ENCODE data around the gene HECA. TPM values are rescaled to one million over a fixed set of nuclear protein-coding genes. Genes with fewer than 3 reads are reported as not detected.

HECA gene, protein sequence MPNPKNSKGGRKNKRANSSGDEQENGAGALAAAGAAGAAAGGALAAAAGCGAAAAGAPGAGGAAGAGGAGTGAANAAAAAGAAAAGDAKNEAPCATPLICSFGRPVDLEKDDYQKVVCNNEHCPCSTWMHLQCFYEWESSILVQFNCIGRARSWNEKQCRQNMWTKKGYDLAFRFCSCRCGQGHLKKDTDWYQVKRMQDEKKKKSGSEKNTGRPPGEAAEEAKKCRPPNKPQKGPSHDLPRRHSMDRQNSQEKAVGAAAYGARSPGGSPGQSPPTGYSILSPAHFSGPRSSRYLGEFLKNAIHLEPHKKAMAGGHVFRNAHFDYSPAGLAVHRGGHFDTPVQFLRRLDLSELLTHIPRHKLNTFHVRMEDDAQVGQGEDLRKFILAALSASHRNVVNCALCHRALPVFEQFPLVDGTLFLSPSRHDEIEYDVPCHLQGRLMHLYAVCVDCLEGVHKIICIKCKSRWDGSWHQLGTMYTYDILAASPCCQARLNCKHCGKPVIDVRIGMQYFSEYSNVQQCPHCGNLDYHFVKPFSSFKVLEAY
- total RNA-seq: 10 to 100 TPM; 35.1 to 54.3 (median 49.3) TPM

- peak within 1 kb of the TSS; percentile 88 to 97 (median 89) for H3K4me3 ChIP-seq
- no peaks in the 10 kb centered on the region for H3K27me3 ChIP-seq
- peak; percentile 97 to 98 for DNase-seq (ENCODE audit: low spot score in 2 of 2)
- TF ChIP-seq POLR2A (IDR thresholded peaks at IDR 0.05) (peak; percentile 42), POLR2AphosphoS5 (IDR thresholded peaks at IDR 0.05) (peak; percentile 71 to 87 (median 79)), CTCF (IDR thresholded peaks at IDR 0.05) (no peak)
- no peaks in the 10 kb centered on the region for H3K9me3 ChIP-seq
- H3K4me1 ChIP-seq: no peaks in the 10 kb centered on the region
- intact Hi-C loops (cut with DNase I; ENCODE audit: low total_unique reads): loop anchor here (5.0 kb wide), 1 partner anchor 1437 kb away; no protein-coding TSS in a partner anchor
- H3K36me3 ChIP-seq: no peaks in the 10 kb centered on the region
- peak within 1 kb of the TSS; percentile 98 to 99 for H3K27ac ChIP-seq
These were observed at the start of gene HECA for GRCh38 chr6:139134817-139135577. Gene HECA, plus strand, starts transcription at chr6:139135080. Its CDS starts 317 bp downstream, at chr6:139135397.

DNA sequence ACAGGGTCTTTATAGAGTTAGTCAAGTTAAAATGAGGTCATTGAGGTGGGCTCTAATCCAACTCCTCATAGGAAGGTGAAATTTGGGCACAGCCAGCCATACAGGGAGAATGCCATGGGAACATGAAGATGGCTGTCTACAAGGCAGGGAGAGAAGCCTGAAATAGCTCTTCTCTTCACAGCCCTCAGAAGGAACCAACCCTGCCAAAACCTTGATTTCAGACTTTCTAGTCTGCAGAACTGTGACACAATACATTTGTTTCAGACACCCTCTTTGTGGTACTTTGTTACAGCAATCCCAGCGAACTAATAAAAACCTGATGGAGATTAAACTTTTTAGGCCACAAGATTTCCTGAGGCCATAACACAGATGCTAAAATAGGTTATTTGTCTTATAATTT lies 43.1 kb upstream of the HECA start:
- Histone ChIP-seq H3K4me1 (no peaks in the 10 kb centered on the region), H3K9me3 (no peaks in the 10 kb centered on the region), H3K27me3 (no peaks in the 10 kb centered on the region), H3K4me3 (no peak overlapping the region), H3K36me3 (no peaks in the 10 kb centered on the region), H3K27ac (no peak overlapping the region)
- TF ChIP-seq POLR2AphosphoS5 (IDR thresholded peaks at IDR 0.05): no peak
- TF ChIP-seq POLR2A (IDR thresholded peaks at IDR 0.05): no peak
- TF ChIP-seq CTCF (IDR thresholded peaks at IDR 0.05): no peak
- no peak for DNase-seq (ENCODE audit: low spot score in 2 of 2)
- intact Hi-C loops (cut with DNase I; ENCODE audit: low total_unique reads): no loop called here

- H3K4me3 ChIP-seq: no peak overlapping the region
- no peaks in the 10 kb centered on the region for H3K9me3 ChIP-seq
- DNase-seq (ENCODE audit: low spot score in 2 of 2): no peak
- no peak overlapping the region for H3K27ac ChIP-seq
- H3K4me1 ChIP-seq: no peaks in the 10 kb centered on the region
- intact Hi-C loops (cut with DNase I; ENCODE audit: low total_unique reads): no loop called here
- no peaks in the 10 kb centered on the region for H3K36me3 ChIP-seq
- H3K27me3 ChIP-seq: no peaks in the 10 kb centered on the region
- TF ChIP-seq CTCF (IDR thresholded peaks at IDR 0.05): no peak
- TF ChIP-seq POLR2A (IDR thresholded peaks at IDR 0.05): no peak
- TF ChIP-seq POLR2AphosphoS5 (IDR thresholded peaks at IDR 0.05): no peak
These were observed 34.9 kb upstream of the HECA start for GRCh38 chr6:139099984-139100383.

DNA sequence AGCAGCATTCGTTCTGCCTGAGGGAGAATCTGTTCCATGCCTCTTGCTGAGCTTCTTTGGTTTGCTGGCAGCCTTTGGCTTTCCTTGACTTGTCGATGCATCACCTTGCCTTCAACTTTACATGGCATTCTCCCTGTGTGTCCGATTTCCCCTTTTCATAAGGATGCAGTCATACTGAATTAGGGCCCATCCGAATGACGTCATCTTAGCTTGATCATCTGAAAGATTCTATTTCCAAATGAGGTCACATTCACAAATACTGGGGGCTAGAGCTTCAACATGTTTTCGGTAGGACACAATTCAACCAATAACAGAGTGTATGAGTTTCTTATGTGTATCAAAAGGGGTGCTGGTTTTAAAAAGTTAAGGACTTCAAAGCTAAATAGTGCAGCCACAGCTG lies 27.8 kb upstream of the HECA start:
- TF ChIP-seq POLR2AphosphoS5 (IDR thresholded peaks at IDR 0.05) (no peak), POLR2A (IDR thresholded peaks at IDR 0.05) (no peak), CTCF (IDR thresholded peaks at IDR 0.05) (no peak)
- no peaks in the 10 kb centered on the region for H3K36me3 ChIP-seq
- H3K4me1 ChIP-seq: no peaks in the 10 kb centered on the region
- H3K27me3 ChIP-seq: no peaks in the 10 kb centered on the region
- no peaks in the 10 kb centered on the region for H3K9me3 ChIP-seq
- DNase-seq (ENCODE audit: low spot score in 2 of 2): no peak
- intact Hi-C loops (cut with DNase I; ENCODE audit: low total_unique reads): no loop called here
- H3K27ac ChIP-seq: no peak overlapping the region
- H3K4me3 ChIP-seq: no peak overlapping the region
